GM19467 (cell line): Measurements from ENCODE around the gene PIK3CD.

Source experiments
- ATAC-seq: cut with Tn5 transposase; IDR thresholded peaks from one replicate; pipeline ENCODE4 v1.9.1; 2021; ENCODE audit warnings: mild to moderate bottlenecking, moderate library complexity; ENCODE audit not compliant: unreplicated experiment

Gene PIK3CD

GRCh38 chr1:9651565-9652378 lies at the start of gene PIK3CD:
TSS of gene PIK3CD (plus strand) at chr1:9651731. CDS start at chr1:9710456, 58,725 bp downstream.
- ATAC-seq: no peak

- ATAC-seq: no peak
These were observed 49.4 kb upstream of the PIK3CD start for GRCh38 chr1:9601942-9602793.

GRCh38 chr1:9602794-9603167 lies 48.8 kb upstream of the PIK3CD start:
- no peak for ATAC-seq

- ATAC-seq: no peak
These were observed 48.2 kb upstream of the PIK3CD start for GRCh38 chr1:9603307-9603706.

GRCh38 chr1:9603766-9604753 lies 47.5 kb upstream of the PIK3CD start:
- no peak for ATAC-seq

- ATAC-seq: no peak
These were observed 46.7 kb upstream of the PIK3CD start for GRCh38 chr1:9604836-9605235.

- ATAC-seq: no peak
These were observed 45.5 kb upstream of the PIK3CD start for GRCh38 chr1:9605946-9606455.

GRCh38 chr1:9606458-9606857 lies 45.1 kb upstream of the PIK3CD start:
- no peak for ATAC-seq

- ATAC-seq: no peak
These were observed 44.6 kb upstream of the PIK3CD start for GRCh38 chr1:9606948-9607347.

- no peak for ATAC-seq
These were observed 44.2 kb upstream of the PIK3CD start for GRCh38 chr1:9607352-9607751.

- ATAC-seq: no peak
These were observed 41.5 kb upstream of the PIK3CD start for GRCh38 chr1:9609998-9610397.

GRCh38 chr1:9610548-9610947 lies 41.0 kb upstream of the PIK3CD start:
- no peak for ATAC-seq

GRCh38 chr1:9611716-9612115 lies 39.8 kb upstream of the PIK3CD start:
- no peak for ATAC-seq

GRCh38 chr1:9612162-9612845 lies 39.2 kb upstream of the PIK3CD start:
- no peak for ATAC-seq

- no peak for ATAC-seq
These were observed 38.5 kb upstream of the PIK3CD start for GRCh38 chr1:9612871-9613624.

- no peak for ATAC-seq
These were observed 37.8 kb upstream of the PIK3CD start for GRCh38 chr1:9613625-9614299.

GRCh38 chr1:9615316-9616063 lies 36.0 kb upstream of the PIK3CD start:
- no peak for ATAC-seq
